Body of pancreas (tissue), 4 donors: ENCODE data around the gene TEX9. TPM values are rescaled to one million over a fixed set of nuclear protein-coding genes. Genes with fewer than 3 reads are reported as not detected.
"Not testable (repeated sequence)": the region's sequence is repeated elsewhere in the genome, so short reads cannot be mapped to it uniquely, and the experiment has no call there.

Experiments
- ATAC-seq: fragments of 150-250 bp; one replicate; pipeline ENCODE4 v1.9.1; 2016
- DNase-seq, 4 donors: peaks; one replicate each; pipeline ENCODE4 v3.0.0-alpha.2; 2019
- H3K27ac ChIP-seq, 4 donors: fragments of 200-600 bp; sonication (generic); 1 replicate in 3 of 4; 2 replicates in 1 of 4; pipeline versions ENCODE4 v1.5.1 to v1.6.1; 2016 to 2019; ENCODE audit warnings: mild to moderate bottlenecking in 1 of 4, mixed read lengths in 1 of 4, moderate library complexity in 1 of 4
- H3K27me3 ChIP-seq, 2 donors: fragments of 200-600 bp; sonication (generic); one replicate each; pipeline ENCODE4 v1.6.0; 2016; ENCODE audit warnings: mild to moderate bottlenecking in 1 of 2
- H3K36me3 ChIP-seq, 2 donors: fragments of 200-600 bp; sonication (generic); replicated peaks in 1 of 2; 2 replicates each; pipeline ENCODE4 v1.5.1; 2016; ENCODE audit warnings: low read depth in 2 of 2; ENCODE audit not compliant: insufficient read depth in 1 of 2
- H3K4me1 ChIP-seq: fragments of 200-600 bp; sonication (generic); one replicate; pipeline ENCODE4 v1.6.0; 2016
- H3K4me3 ChIP-seq, 2 donors: fragments of 200-600 bp; sonication (generic); 1 replicate in 1 of 2; 2 replicates in 1 of 2; pipeline ENCODE4 v1.5.1; 2016 to 2019
- H3K9me3 ChIP-seq, 3 donors: fragments of 200-600 bp; sonication (generic); 1 replicate in 2 of 3; 2 replicates in 1 of 3; pipeline ENCODE4 v1.5.1; 2016
- POLR2A ChIP-seq, 3 donors: fragments of 450-650 bp; IDR thresholded peaks; one replicate each; pipeline ENCODE4 v1.6.1; 2016; ENCODE audit warnings: antibody characterized with exemption in 3 of 3, mild to moderate bottlenecking in 2 of 3
- WGBS, 2 donors: methylation state at CpG; one replicate each; pipeline ENCODE4 v1.1.5; 2017; 5-methylcytosine and 5-hydroxymethylcytosine counted together
- intact Hi-C: fragments of 100-400 bp; cut with DNase I; formaldehyde crosslinking; loops from one replicate; pipeline ENCODE4 v1.15.1; 2023
- total RNA-seq, 2 donors: library from RNA; depleted of rRNA; stranded (reverse); fragments of >200 nt; gene quantifications; one replicate each; pipeline ENCODE4 v1.1.0, GENCODE V29; 2016
- TF ChIP-seq, protein P1 (sequence below), 7 experiments: fragments of 450-650 bp in 4 of 7; fragments of 200-600 bp in 3 of 7; sonication (generic) in 3 of 7; IDR thresholded peaks; one replicate each; pipeline ENCODE4 v1.5.1; 2016 to 2019; ENCODE audit warnings: antibody characterized with exemption in 7 of 7

TEX9 gene
- total RNA-seq, 2 donors from 2014 or later, result 7.5 to 7.9 TPM

DNA sequence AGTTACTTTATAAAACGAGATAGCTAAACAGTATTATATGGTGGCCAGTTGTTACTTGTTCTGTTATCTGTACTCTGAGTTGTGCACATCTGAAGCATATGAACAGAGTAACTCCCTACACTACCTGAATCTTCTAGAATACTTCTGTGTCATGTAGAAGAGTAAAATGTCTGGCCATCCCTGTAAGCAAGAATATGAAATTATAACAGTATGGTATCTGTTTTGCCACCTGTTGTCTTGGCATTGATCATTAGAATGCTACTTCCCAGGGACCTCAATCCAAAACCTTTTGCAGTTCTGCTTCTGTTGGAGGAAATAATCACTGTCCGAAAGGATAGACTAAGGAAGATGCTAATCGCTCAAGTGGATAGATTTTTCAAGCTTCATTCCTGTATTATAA, 1.9 kb downstream of the TEX9 start:
- no peak for ATAC-seq
- Histone ChIP-seq H3K4me3 (no peak overlapping the region), H3K27me3 (no peaks in the 10 kb centered on the region), H3K9me3 (no peaks in the 10 kb centered on the region), H3K4me1 (peaks cover 14% of the 10 kb centered on the region), H3K36me3 (no peaks in the 10 kb centered on the region), H3K27ac (no peak overlapping the region)
- DNase-seq, result no peak
- WGBS, 2 donors, result 77 to 81% methylated on average over 3 of the region's 3 CpGs
- TF ChIP-seq, protein P1, sequence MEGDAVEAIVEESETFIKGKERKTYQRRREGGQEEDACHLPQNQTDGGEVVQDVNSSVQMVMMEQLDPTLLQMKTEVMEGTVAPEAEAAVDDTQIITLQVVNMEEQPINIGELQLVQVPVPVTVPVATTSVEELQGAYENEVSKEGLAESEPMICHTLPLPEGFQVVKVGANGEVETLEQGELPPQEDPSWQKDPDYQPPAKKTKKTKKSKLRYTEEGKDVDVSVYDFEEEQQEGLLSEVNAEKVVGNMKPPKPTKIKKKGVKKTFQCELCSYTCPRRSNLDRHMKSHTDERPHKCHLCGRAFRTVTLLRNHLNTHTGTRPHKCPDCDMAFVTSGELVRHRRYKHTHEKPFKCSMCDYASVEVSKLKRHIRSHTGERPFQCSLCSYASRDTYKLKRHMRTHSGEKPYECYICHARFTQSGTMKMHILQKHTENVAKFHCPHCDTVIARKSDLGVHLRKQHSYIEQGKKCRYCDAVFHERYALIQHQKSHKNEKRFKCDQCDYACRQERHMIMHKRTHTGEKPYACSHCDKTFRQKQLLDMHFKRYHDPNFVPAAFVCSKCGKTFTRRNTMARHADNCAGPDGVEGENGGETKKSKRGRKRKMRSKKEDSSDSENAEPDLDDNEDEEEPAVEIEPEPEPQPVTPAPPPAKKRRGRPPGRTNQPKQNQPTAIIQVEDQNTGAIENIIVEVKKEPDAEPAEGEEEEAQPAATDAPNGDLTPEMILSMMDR (IDR thresholded peaks at IDR 0.05), result no peak
- no peak for TF ChIP-seq POLR2A (IDR thresholded peaks at IDR 0.05)
- intact Hi-C loops, result no loop called here

- no peak for DNase-seq
- TF ChIP-seq POLR2A (IDR thresholded peaks at IDR 0.05), result no peak
- TF ChIP-seq, protein P1 (IDR thresholded peaks at IDR 0.05), result no peak
- no peak overlapping the region for H3K27ac ChIP-seq
- intact Hi-C loops, result no loop called here
- no peak for ATAC-seq
- no peak overlapping the region for H3K4me3 ChIP-seq
- H3K27me3 ChIP-seq, result no peaks in the 10 kb centered on the region
- no peaks in the 10 kb centered on the region for H3K36me3 ChIP-seq
- H3K9me3 ChIP-seq, result no peaks in the 10 kb centered on the region
- H3K4me1 ChIP-seq, result peaks cover 14% of the 10 kb centered on the region
- WGBS, 2 donors, result 86 to 94% methylated on average over 4 of the region's 4 CpGs
Measured at GRCh38 chr15:56369234-56369633, 4.0 kb downstream of the TEX9 start.

DNA sequence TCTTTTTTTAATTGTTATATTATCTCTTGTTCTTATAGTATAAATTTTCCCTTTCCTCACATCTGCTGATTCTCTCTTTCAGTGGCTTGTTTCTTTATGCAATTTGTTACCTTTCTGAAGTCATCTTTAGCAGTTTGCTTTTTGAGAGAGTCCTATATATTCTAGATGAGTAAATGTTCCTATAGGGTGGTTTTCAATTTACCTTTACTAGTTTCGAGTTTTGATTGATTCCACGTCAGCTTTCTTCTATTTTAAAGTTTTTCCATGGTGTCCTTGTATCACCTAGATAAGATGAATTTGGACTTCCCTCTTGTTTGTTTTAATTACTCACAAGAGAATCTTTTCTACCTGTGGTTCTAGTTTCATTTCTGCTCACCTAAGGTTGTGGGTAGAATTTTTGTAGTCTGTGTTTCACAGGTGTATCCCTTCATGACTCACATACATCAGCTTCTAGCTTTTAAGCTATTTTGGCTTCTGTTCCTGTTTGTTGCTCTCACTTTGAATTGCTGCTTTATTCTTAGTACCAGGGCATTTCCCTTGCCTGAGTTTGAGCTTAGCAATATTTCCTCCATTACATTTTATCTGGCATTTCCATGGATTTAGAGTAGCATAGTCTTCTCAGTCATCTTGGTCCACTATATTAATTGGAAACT, 6.4 kb downstream of the TEX9 start:
- Histone ChIP-seq H3K36me3 (no peaks in the 10 kb centered on the region), H3K4me1 (no peaks in the 10 kb centered on the region), H3K27ac (peak overlapping the region in 1 of 4 donors; percentile 32), H3K9me3 (no peaks in the 10 kb centered on the region), H3K4me3 (no peak overlapping the region), H3K27me3 (no peaks in the 10 kb centered on the region)
- ATAC-seq (no peak), DNase-seq (no peak)
- intact Hi-C loops, result no loop called here
- TF ChIP-seq, protein P1 (IDR thresholded peaks at IDR 0.05), result no peak
- no peak for TF ChIP-seq POLR2A (IDR thresholded peaks at IDR 0.05)
- 16 to 41% methylated on average over 2 of the region's 2 CpGs for WGBS, 2 donors

- ATAC-seq, DNase-seq, H3K4me3 ChIP-seq, H3K9me3 ChIP-seq, H3K27ac ChIP-seq, intact Hi-C loops, H3K27me3 ChIP-seq, H3K36me3 ChIP-seq, H3K4me1 ChIP-seq: not testable (repeated sequence)
- 97 to 98% methylated on average over 2 of the region's 2 CpGs for WGBS, 2 donors
Measured at GRCh38 chr15:56374693-56375092, 9.5 kb downstream of the TEX9 start.

- ATAC-seq, H3K27me3 ChIP-seq, H3K36me3 ChIP-seq, intact Hi-C loops, H3K4me3 ChIP-seq, H3K4me1 ChIP-seq, H3K9me3 ChIP-seq, H3K27ac ChIP-seq, DNase-seq: not testable (repeated sequence)
- WGBS, 2 donors, result 90 to 91% methylated on average over 2 of the region's 2 CpGs
Measured at GRCh38 chr15:56377822-56378221, 12.6 kb downstream of the TEX9 start.

GRCh38 chr15:56383010-56383409, 17.8 kb downstream of the TEX9 start:
- H3K9me3 ChIP-seq, result no peaks in the 10 kb centered on the region
- H3K27me3 ChIP-seq, result no peaks in the 10 kb centered on the region
- 97 to 100% methylated on average over 1 to 3 of the region's 3 CpGs for WGBS, 2 donors
- H3K4me3 ChIP-seq, result no peak overlapping the region
- ATAC-seq, result no peak
- intact Hi-C loops, result no loop called here
- H3K36me3 ChIP-seq, result no peaks in the 10 kb centered on the region
- H3K27ac ChIP-seq, result no peak overlapping the region
- H3K4me1 ChIP-seq, result no peaks in the 10 kb centered on the region
- TF ChIP-seq, protein P1 (IDR thresholded peaks at IDR 0.05), result no peak
- no peak for TF ChIP-seq POLR2A (IDR thresholded peaks at IDR 0.05)
- DNase-seq, result no peak
